Activated CD8-positive, alpha-beta memory T cell treated with anti-CD3 and anti-CD28 coated beads for 4 hours (primary cell): ENCODE data around the gene GLB1L2.

Experiments used
- DNase-seq, 2 donors: peaks; one replicate each; pipeline ENCODE4 v3.0.0-alpha.2; 2020; ENCODE audit warnings: low read depth in 2 of 2

Gene GLB1L2

DNA sequence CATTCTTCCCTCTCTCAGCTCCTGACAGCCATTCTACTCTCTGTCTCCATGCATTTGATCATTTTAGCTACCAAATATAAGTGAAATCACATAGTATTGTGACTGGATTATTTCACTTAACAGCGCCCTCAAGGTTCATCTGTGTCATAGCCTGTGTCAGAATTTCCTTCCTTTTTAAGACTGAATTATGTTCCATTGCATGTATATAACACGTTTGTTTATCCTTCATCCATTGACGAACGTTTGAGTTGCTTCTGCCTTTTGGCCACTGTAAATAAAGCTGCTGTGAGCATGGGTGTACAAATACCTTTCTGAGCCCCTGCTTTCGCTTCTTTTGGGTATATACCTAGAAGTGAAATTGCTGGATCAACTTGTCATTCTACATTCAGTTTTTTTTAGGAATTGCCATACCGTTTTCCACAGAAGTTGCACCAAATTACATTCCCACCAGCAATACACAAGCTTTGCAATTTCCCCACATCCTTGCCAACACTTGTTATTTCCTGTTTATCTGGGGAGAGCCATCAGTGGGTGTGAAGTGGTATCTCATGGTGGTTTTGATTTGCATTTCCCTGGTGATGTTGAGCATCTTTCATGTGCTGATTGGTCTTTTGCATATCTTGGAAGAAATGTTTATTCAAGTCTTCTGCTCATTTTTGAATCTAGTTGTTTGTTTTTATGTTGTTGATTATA is 17.5 kb downstream of the GLB1L2 start:
- DNase-seq = no peak

DNA sequence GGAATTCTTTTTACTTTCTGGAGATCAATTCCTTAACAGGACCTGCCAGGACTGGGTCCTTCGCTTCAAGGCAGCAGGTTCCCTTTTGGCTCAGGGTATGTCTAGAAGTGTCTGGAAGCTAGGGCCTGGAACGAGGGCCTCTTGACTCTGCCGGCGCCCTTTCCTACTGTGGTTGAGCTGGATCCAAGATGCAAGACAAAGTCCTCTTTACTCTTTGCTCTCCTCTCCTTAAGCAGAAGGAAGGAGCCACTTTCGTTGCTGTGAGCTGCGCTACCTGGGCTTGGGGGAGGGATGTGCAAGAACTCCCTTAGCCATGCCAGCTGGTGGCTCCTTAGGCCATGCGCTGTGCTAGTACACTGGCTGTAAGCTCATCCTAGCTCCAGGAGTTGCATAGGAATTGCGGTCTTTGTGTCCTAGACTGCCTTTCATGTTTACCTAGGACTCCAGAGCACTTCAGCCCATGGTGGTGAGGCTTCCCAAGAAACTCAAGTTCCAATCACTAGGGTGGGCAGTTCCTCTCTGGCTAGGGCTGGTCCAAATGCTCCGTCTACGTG is 18.1 kb downstream of the GLB1L2 start:
- DNase-seq = no peak

DNA sequence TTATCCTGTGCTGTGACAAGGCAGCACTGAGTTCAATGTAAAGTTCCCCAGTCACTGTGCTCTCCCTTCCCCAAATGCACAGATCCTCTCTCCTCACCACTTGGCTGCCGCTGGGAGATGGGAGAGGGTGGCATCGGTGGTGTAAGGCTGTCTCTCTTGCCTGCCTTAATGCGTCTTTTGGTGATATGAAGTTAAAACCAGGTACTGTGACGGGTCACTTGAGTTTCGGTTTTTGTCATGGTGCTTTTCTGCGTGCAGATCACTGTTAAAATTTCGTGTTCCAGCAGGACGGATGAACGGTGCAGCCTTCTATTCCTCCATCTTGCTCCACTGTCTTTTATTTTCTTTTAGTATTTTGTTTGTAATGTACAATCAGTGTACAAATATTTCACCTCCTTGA is 18.6 kb downstream of the GLB1L2 start:
- no peak for DNase-seq

DNA sequence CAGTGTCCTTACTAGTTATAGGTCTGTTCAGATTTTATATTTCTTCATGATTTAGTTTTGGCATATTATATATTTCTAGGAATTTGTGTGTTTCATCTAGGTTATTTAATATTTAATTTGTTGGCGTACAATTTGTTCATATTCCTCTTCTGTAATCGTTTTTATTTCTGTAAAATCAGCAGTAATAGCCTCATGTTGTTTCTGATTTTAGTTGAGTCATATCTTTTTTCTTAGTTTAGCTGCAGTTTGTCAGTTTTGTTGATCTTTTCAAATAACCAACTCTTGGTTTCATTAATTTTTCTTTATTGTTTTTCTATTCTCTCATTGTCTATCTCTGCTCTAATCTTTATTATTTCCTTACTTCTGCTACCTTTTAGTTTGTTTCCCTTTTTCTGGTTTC is 20.3 kb downstream of the GLB1L2 start:
- DNase-seq = no peak

DNA sequence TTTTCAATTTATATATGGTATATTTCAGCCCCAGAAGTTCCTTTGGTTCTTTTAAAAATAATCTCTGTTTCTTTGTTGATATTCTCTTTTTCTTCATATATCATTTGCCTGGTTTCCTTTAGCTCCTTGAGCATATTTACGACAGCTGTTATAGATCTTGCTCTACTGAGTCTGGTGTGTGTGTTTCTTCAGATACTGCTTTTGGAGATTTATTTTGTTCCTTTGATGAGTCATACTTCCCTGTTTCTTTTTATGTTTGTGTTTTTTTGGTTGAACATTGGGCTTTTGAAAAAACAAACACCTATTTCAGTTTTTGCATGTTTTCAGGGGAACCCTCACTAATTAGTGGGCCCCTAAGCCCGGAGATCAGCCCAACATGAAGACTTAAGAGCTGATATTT is 23.3 kb downstream of the GLB1L2 start:
- DNase-seq = no peak

DNA sequence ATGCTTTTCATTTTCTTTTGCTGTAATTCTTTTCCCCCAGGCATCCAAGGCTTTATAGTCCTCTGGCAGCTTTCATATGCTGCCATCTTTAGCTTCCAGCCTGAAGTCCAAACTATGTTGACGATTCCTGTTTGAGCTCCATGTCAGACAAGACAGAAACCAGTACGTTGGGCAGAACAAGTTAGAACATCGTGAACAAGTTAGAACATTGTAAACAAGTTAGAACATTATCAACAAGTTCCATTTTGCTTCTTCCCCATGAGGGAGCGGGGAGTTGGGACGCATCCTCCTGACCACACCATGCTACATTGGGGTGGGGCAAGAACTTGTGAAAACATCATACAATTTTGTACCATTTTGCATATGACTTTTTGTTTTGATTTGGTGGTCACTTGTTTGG is 23.9 kb downstream of the GLB1L2 start:
- DNase-seq = no peak

DNA sequence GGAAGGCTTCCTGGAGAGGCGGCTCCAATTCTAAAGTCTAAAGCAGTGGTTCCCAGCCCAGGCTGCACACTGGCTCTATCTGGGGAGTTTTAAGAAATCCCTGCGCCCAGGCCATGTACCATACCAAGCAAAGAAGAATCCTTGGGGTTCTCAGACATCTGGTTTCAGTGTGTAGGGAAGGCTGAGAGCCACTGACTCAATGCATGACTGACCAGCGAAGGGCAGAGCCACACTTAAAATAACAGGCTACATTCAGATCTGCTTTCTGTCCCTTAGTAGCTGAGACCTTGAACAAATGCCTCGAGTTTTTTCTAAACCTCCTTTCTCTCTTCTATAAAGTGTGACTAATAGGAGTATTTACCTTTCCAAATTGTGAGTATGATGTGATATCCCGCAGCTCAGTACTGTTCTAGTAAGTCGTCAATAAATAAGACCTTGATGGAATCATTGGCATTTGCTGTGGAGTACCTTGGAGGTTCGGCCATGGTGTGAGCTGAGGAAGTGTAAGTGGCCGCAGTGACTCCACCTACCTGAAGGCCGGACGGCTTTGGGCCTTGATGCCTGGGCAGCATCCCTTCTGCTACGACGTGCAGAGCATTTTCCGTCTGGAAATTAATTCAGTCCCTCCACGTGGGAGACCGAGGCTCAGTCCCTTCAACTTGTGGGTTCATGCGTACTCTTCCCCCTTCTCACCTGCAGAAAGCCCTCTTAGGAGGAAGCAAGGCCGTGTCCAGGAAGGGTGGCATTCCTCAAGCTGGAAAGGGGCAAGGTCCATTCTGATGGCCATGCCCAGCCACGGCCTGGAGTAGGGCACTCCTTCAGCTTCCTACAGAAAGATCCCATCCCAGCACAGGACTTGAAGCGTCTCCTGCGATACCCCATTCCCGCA is 25.1 kb downstream of the GLB1L2 start:
- DNase-seq = no peak

DNA sequence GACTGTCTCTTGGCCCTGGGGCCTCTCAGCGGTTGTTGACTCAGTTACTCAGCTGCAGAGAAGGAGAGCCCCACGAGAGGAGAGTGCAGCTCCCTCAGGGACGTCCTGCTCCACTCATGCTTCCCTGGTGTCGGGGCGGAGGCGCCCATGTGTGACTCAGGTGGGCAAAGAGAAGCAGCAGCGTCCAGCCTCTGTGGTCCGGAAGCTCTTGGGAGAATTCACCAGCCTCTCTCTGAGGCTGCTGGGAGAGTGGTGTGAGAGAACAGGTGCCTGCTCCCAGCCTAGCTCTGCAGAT is 25.7 kb downstream of the GLB1L2 start:
- no peak for DNase-seq

DNA sequence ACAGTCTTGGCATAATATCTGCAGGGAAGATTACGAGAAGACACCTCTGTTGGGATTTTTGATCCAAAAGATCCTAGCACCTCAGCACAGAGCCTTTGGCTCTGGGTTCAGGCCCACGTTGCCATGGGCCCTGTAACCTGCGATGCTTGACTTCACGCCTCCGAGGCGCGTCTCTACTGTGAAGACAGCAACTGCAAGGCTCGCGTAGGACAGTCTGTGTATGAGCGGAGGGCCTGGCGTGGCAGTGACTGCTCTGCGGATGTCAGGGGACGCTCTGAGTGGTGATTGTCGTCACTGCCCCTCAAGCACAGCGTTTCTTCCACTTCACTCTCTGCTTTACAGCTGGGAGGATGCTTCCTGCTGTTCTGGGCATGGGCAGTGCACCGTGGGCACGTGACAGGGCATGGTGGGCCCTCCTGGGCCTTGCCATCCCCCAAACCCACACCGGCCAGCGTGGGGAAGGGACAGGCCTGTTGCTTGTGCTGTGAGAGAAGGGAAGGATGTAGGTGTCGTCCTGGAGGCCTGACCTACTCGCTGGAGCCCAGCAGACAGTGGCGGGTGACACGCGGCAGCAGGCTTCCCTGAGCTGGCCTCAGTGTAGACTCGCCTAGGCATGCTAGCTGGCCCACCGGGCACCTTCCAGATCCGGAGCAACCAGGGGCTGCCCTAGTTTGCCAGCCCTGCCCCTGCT is 26.5 kb downstream of the GLB1L2 start:
- DNase-seq = no peak

DNA sequence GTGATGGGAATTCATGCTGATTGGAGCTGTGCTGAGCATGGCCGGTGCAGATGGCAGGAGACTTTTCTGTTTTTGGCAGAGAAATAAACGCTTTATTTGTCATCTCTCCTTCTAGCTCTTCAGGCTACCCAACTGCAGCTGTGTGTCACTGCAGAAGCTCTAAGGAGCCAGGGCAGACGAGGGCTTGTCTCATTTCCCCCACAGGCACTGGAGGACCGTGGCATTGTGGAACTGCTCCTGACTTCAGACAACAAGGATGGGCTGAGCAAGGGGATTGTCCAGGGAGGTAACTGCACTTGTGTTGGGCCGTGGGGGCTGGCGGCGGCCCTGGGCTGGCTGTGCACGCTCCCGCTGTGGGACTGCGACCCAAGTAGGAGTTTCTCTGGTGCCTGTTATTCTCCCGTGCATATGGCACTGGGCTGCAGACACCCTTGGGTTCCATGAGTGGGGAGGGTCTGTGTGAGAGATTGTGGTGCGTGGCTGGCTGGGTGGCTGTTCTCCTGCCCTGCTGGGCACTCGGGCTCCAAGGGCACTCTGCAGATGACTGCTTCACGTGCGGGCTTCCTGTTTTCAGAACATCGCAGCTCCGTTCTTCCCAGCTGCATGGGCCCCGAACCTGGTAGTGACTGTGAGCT is 27.2 kb downstream of the GLB1L2 start:
- DNase-seq = no peak

DNA sequence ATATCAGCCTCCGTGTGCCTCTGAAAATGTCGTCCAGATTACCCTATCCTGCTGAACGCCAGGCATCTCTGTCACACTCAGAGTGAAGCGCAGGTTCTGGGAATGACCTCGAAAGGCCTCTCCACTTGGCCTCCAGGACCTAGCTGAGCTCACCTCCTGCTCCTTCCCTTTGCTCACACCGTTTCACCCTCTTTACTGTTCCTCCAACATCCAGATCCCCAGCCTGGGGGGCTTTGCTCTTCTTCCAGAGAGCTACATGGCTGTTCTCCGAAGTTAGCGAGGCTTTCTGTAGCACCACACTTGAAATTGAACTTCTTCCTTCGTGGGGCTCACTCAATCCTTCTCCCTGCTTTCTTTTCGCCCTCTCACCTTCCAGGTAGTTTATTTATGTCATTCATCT is 27.9 kb downstream of the GLB1L2 start:
- DNase-seq = no peak

DNA sequence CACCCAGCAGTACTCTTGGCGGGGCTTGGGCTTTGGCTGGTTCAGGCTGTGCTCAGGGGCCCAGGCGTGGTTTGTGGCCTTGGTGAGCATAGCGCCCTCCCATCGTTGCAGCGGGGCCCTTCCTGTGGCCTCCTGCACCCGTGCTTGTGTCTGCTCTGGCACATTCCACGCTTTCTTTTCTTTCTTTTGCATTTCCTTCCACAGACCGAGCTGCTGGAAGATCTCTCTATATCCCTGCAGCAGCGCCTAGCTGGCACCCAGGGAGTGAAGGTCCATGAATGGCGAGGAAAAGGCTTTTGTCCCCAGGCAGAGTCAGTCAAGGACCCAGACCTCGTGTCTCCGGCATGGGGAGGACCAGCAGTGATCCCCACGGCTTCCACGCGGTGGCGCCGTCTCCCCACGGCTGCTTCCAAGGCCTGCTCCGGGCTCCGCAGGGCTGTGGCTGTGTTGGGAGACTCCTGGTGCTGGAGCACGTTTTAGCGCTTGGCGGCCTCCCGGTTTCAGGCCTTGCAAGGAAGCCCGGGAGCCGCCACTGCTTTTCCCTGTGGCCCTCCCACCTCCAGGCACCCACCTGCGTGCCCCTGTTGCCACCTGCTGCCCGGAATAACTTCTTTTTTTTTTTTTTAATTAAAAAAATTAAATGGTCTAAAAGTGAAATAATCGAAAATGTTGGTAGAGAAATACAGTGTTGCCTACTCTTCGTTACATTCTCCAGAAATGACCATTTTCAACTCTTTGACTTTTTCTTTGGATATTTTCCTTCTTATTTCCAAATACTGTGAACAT is 28.5 kb downstream of the GLB1L2 start:
- peak; percentile 28 to 31 for DNase-seq

DNA sequence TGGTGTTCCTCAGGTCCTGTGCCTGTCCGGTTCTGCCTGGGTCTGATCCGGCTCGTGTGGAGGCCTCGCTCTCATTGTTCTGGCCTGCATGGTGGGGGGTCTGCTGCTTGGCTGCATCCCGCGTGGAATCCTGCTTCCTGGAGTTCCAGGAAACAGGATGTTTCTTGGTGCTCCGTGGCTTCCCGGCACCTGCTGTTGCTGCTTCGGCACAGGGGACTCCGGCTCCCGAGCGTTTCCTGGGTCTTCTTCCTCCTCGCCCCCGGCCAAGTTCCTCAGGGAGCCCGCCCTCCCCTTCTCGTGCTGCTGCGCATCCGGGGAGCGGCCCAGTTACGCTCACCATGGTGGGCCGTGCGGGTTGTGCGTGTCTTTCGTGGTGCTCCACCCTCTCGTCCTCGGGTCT is 29.9 kb downstream of the GLB1L2 start:
- no peak for DNase-seq

DNA sequence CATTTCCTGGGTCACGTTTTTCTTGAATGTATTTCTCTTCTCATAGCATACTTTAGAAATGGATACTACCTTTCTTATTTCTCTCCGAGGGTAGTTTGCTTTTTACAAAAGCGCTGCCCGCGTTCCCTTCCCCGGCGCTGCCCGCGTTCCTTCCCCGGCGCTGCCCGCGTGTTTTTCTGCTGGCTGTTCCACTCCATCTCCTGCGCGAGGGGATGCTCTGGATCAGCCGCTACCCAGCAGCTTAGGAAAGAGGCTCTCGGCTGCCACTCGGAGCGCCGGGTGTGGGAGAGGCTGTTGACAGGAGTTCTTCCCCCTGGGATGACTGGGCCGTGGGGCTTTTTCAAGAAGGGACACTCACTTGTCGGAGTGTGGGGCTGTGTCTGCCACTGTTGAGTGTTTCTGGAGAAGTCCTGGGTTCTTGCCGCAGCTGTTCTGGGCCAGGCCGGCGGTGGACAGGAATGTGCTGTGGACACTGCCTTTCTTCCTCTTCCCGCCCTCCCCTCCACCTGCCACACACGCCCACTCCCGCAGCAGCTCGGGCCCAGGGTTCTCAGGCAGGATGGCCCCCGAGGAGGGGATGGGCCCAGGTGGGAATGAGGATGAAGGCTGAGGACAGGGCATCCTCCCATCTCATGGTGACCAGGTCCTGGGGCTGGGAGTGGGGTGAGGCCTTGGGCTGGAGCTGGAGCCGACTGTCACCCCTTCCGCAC is 30.6 kb downstream of the GLB1L2 start:
- no peak for DNase-seq

DNA sequence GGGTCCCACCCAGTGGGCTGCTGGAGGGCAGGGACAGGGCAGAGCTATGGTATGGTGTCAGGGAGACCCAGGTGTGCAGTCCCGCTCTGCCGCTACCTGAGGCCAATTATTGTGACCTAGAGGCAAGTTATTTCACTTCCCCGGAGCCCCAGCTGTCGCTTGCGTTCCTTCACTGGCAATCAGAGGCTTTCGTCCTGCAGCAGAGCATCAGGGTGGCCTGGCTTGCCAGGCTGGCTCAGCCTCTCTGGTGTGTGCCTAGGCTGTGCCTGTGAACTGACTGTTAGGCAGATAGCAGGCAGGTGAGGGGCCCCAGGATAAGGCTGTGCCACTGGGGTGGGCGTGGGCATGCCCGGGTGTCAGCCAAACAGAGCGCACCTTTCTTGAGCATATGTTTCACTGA is 31.4 kb downstream of the GLB1L2 start:
- no peak for DNase-seq

DNA sequence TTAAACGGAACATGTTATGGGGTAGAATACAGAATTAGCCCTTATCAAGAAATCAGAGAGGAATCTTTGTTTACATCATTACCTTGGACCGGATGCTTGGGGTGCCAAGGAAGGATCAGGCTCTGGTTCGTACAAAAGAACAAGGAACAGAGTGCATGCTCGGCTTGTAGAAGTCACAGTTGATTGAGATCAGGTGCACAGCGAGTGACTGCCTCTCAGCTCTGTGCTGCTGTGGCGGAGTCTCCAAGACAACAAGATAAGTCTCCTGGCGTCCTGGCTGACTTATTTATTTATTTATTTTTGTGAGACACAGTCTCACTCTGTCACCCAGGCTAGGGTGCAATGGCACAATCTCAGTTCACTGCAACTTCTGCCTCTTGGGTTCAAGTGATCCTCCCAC is 31.8 kb downstream of the GLB1L2 start:
- no peak for DNase-seq

DNA sequence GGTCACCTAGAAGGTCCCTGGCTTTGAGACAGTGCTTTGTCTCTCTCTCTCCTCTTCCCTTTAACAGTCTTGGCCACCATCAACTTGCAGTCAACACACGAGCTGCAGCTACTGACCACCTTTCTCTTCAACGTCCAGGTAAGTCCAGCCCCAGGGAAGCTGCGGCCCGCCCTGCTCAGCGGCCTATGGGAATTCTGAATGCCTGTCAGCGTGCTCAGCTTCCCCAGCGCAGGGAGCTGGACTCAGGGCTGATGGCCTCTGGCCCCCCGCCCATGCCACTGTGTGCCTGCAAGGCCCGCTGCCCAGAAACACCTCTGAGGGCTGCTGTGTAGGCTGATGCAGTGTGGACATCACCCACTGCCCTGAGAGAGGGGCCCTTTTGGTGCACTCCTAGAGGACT is 32.5 kb downstream of the GLB1L2 start:
- DNase-seq = no peak

DNA sequence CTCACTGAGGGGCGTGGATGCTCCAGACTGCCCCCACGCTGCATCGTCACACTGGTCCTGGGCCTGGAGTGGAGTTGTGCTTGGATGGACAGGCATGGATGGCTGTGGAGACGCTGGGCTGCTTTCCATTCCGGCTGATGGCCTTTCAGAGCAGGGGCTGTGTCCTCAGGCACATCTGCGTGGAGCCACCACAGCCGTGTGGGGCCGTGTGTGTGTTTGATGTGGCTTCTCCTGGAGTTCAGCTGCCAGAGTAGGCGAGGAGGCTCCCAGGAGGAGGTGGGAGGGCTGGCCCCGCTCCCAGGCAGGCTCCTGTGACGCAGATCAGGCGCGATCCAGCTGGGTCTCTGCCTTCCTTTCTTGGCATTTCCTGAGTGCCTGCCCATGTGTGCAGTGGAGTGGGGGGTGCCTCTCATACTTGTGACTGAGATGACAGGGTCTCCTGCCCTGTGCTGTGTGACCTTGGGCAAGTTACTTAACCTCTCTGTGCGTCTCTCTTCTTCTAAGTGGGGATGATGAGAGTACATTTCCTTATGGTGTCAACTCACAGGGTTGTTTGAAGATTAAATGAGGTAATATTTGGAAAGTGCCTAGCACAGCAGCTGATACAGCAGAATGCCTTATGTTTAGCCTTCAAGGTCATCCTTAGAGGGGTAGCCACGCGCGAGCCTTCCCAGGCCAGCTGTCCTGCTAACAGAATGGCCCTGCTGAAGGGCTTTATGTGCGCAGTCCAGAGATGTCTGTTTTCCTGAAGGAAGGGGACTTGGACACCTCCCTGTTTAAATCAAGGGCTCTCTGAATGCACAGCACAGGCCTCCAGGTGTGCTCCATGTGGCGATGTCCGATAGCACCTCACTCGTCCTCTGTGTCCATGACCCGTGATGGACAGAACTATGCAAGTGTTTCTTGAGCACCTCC is 33.5 kb downstream of the GLB1L2 start:
- no peak for DNase-seq

DNA sequence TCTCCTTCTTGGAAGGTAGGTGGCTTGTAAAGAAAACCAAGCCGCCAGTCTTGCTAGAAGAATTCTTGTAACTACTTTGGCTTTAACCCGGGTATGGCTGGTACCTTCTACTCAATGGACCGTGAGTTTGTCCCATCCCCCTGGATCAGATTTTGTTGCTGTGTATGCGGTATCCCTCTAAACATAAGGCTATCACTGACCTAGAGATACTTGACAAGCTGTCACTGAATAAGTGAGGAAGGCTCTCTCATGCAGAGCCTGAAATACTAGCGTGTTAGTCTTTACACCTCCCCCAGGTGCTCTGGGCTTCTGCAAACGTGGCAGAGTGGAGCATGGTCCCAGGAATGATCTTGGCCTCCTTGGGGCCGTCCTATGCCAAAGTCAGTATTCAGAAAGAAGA is 34.5 kb downstream of the GLB1L2 start:
- no peak for DNase-seq

DNA sequence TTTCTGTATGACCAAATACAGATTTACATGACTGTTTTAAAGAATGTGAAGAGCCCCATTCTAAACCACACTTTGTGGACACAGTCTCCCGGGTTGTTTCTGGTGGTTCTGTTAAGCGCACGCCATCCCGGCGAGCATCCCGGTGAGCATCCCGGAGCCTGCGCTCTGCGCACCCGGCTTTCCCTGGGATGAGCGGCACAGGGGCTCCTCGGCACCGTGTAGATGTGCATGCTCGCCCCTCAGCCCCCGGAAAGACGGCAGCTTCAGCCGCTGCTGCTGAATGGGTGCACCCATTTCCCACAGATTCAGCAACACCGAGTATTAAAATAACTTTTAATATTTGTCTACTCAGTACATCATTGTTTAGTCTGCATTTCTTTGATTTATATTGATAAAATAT is 36.0 kb downstream of the GLB1L2 start:
- no peak for DNase-seq
